GM12801 (cell line): ENCODE measurements around the gene ELF2.

Experiments
- TF ChIP-seq, protein P1 (sequence below): IDR thresholded peaks from one replicate; pipeline ENCODE4 v1.5.1; 2011; ENCODE audit warnings: control low read depth; ENCODE audit not compliant: insufficient read length; ENCODE audit errors: extremely low read depth

The ELF2 gene

DNA sequence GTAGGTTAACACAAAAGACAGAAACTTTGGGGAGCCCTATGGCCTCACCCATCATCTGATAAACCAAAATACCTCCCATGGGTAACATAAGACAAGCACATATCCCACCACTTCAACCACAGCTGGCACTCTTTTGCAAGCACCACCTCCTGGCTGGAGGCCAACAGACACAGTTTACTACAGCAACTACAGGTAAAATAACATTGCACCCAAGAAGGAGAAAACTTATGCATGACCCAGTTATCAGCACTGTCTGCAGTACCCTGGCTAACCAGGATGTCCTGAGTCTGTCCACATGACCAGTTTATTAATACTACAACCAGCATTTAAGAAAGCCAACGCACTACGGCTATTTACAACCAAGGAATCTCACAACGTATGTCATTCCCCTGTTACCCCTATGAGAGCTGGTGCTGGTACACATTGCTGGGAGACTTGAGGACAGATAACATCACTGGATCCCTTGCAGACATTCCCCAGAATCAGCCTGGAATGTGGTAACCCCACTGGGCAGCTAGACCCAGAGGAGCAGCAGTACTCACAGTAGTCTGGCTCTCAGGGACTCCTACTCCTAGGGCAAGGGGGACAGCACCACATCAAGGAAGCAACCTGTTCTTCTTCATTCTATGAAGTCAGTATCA lies 32.0 kb downstream of the ELF2 start:
- TF ChIP-seq, protein P1, sequence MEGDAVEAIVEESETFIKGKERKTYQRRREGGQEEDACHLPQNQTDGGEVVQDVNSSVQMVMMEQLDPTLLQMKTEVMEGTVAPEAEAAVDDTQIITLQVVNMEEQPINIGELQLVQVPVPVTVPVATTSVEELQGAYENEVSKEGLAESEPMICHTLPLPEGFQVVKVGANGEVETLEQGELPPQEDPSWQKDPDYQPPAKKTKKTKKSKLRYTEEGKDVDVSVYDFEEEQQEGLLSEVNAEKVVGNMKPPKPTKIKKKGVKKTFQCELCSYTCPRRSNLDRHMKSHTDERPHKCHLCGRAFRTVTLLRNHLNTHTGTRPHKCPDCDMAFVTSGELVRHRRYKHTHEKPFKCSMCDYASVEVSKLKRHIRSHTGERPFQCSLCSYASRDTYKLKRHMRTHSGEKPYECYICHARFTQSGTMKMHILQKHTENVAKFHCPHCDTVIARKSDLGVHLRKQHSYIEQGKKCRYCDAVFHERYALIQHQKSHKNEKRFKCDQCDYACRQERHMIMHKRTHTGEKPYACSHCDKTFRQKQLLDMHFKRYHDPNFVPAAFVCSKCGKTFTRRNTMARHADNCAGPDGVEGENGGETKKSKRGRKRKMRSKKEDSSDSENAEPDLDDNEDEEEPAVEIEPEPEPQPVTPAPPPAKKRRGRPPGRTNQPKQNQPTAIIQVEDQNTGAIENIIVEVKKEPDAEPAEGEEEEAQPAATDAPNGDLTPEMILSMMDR, result no peak

DNA sequence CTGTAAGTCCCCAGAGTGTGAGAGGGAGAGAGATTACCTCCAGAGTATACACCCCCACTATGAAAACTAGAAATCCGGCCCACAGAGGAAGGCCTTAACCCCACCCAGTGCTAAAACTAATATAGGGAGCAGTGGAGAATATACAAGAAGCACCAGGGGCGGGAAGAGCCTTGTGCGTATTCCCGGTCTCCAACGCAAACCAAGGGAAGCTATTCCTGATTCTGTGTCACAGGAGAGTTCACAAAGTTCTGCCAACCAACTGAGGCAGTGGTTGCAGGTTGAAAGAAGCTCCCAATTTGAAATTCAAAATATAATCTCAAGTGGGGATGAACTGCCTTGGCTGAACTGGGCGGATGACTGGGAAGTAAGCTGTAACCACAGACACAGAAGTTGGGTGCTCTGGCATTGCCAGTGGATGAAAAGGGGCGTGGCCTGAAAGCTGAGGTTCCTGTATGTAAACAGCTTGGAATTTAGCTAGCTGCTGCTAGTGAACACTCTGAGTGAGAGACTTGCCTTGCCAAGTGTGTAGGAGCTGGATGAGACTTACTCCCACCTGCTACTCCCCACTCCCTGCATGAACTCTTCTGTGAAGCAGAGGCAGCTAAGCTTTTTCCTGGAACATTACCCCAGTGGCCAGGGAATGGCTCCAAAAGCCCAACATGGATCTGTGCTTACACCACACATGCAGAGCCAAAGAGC lies 32.7 kb downstream of the ELF2 start:
- TF ChIP-seq, protein P1, result no peak

DNA sequence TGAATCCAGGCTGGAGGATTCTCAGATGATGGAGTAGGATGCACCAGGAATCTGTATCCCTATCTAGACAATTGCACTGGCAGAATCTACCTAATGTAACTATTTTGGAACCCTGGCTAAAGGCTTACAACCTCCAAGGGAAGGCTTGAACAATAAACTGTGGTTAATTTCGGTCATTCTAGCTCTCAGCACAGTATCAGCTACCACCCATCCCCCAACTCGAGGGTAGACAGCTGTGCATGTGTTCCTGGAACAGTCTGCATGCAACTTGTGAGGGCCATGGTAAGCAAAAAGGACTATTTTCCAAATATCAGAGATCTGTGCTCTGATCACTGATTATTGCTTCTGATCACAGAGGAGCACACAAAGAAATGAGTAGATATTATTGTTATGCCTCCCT lies 34.0 kb downstream of the ELF2 start:
- TF ChIP-seq, protein P1, result no peak

DNA sequence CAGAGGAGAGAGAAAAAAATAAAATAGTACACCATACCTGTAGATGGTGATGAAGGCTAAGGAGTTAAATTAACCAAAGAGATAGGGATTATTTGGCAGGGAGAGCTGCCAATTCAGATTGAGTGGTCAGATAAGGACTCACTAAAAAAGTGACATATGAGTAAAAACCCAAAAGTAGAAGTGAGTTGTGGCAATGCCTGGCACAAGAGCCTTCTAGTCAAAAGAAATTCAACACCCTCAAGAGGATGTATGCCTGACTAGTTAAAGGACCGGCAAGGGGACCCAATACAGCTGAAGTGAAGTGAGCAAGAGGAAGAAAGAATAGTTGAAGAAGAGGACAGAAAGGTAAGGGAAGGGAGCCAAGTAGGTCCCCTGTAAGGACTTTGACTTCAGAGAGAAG lies 34.9 kb downstream of the ELF2 start:
- TF ChIP-seq, protein P1, result no peak

DNA sequence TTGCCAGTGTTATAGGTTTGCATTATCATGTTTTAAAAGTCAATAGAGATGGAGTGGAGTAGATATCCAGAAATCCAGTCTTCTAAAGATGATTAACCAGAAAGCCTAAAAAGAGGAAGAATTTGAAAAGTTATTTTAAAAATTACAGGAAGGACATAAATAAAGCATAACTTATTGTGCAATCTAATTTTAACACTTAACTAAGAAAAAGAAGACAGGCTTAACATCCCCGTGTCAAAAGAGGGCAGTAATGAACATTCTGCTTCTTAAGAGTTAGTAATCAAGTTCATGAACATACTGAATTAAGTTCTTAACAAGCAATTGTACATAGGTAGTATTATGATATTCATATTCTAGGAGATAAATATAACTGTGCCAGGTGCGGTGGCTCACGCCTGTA lies 39.3 kb downstream of the ELF2 start:
- TF ChIP-seq, protein P1, result no peak

DNA sequence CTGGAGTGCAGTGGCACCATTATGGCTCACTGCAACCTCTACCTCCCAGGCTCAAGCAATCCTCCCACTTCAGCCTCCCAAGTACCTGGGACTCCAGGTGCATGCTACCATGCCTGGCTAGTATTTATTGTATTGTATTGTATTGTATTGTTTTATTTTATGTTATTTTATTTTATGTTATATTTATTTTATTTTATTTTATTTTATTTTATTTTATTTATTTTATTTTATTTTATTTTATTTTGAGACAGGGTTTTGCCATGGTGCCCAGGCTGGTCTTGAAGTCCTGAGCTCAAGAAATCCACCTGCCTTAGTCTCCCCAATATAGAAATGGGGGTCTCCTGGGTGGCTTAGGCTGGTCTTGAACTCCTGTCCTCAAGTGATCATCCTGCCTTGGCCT lies 42.6 kb downstream of the ELF2 start:
- TF ChIP-seq, protein P1, result no peak

DNA sequence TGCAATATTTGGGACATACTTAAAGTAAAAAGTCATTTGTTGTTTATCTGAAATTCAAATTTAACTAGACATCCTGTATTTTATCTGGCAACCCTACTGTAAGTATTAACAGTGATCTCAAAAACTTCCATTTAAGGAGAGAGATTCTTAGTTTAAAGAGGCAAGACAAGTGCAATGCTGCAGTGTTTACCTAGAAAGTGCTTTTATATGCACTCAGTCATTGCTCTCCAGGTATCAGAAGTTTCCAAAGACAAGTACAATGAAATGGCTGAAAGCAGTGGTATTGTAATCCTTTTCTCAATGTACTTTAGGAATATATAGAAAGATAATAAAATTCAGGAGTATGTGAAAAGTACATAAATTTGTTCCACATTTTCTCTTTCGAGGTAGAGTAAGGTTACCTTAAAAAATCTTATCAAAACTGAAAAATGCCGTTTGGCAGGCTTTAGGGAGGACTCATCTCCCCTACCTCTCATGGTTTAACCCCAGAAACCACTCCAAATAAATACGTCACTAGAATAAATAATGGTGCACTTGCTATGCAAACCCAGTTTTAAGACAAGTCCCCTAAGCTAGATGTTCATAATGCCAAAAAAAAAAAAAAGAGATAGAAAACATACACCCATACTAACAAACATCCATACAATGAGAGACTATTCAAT lies 45.7 kb downstream of the ELF2 start:
- TF ChIP-seq, protein P1, result no peak
